Progenitor cell of endocrine pancreas (in vitro differentiated cells): ENCODE measurements around the gene PAX2. TPM values are rescaled to one million over a fixed set of nuclear protein-coding genes. Genes with fewer than 3 reads are reported as not detected.

Experiments
- DNase-seq: peaks from one replicate; pipeline ENCODE4 v3.0.0; 2021; ENCODE audit warnings: low spot score; ENCODE audit not compliant: unreplicated experiment
- H3K27ac Mint-ChIP-seq: 2 replicates; pipeline ENCODE4 v1.8.0; 2021; ENCODE audit warnings: mild to moderate bottlenecking, moderate library complexity, mixed read lengths
- H3K27me3 Mint-ChIP-seq: 2 replicates; pipeline ENCODE4 v1.8.0; 2021; ENCODE audit warnings: mixed read lengths
- H3K36me3 Mint-ChIP-seq: 2 replicates; pipeline ENCODE4 v1.8.0; 2022; ENCODE audit warnings: mixed read lengths; ENCODE audit not compliant: insufficient read depth
- H3K4me1 Mint-ChIP-seq: 2 replicates; pipeline ENCODE4 v1.8.0; 2021; ENCODE audit warnings: low read depth, mixed read lengths
- H3K4me3 Mint-ChIP-seq: 2 replicates; pipeline ENCODE4 v1.8.0; 2021; ENCODE audit warnings: low read depth, mild to moderate bottlenecking, moderate library complexity, mixed read lengths
- H3K9me3 Mint-ChIP-seq: 2 replicates; pipeline ENCODE4 v1.8.0; 2021; ENCODE audit warnings: low read depth, mixed read lengths
- total RNA-seq: library from RNA; stranded (reverse); gene quantifications from 2 replicates; pipeline ENCODE4 v1.2.1, GENCODE V29; 2021
- TF ChIP-seq, protein P1 (sequence below): fragments of 200-600 bp; sonication (generic); IDR thresholded peaks from one replicate; pipeline ENCODE4 v1.5.0; 2021; ENCODE audit warnings: antibody characterized with exemption, mild to moderate bottlenecking; ENCODE audit not compliant: unreplicated experiment

Gene PAX2
- total RNA-seq, 1 donor from 2014 or later, result not detected

GRCh38 chr10:100775871-100776270 is 30.5 kb downstream of the PAX2 start:
- DNase-seq, result no peak
- no peak overlapping the region for H3K27ac Mint-ChIP-seq
- H3K4me1 Mint-ChIP-seq, result peaks cover 19% of the 10 kb centered on the region
- TF ChIP-seq, protein P1, sequence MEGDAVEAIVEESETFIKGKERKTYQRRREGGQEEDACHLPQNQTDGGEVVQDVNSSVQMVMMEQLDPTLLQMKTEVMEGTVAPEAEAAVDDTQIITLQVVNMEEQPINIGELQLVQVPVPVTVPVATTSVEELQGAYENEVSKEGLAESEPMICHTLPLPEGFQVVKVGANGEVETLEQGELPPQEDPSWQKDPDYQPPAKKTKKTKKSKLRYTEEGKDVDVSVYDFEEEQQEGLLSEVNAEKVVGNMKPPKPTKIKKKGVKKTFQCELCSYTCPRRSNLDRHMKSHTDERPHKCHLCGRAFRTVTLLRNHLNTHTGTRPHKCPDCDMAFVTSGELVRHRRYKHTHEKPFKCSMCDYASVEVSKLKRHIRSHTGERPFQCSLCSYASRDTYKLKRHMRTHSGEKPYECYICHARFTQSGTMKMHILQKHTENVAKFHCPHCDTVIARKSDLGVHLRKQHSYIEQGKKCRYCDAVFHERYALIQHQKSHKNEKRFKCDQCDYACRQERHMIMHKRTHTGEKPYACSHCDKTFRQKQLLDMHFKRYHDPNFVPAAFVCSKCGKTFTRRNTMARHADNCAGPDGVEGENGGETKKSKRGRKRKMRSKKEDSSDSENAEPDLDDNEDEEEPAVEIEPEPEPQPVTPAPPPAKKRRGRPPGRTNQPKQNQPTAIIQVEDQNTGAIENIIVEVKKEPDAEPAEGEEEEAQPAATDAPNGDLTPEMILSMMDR, result no peak
- no peaks in the 10 kb centered on the region for H3K36me3 Mint-ChIP-seq
- no peak overlapping the region for H3K4me3 Mint-ChIP-seq
- peaks cover 4% of the 10 kb centered on the region for H3K9me3 Mint-ChIP-seq
- H3K27me3 Mint-ChIP-seq, result peaks cover 53% of the 10 kb centered on the region

DNA sequence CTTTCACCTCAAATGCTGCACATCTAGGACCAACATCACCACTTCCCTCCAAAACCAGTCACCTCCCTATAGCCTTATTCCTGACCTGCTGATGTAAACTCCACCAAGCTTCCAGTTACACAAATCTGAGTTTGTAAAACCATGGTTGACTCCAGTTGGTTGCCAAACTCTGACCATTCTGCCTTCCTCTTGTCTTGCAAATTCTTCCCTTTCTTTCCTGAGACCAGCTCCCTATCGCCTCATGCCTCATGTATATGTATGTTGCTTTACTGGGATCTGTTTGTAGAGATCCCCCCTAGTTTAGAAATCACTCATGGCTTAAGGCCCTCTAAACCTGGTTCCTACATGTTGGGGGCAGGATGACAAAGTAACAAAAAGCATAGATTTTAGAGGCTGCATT is 31.3 kb downstream of the PAX2 start:
- H3K27me3 Mint-ChIP-seq, result peaks cover 49% of the 10 kb centered on the region
- no peak for DNase-seq
- TF ChIP-seq, protein P1, result no peak
- H3K4me1 Mint-ChIP-seq, result peaks cover 19% of the 10 kb centered on the region
- peaks cover 4% of the 10 kb centered on the region for H3K9me3 Mint-ChIP-seq
- no peaks in the 10 kb centered on the region for H3K36me3 Mint-ChIP-seq
- no peak overlapping the region for H3K27ac Mint-ChIP-seq
- no peak overlapping the region for H3K4me3 Mint-ChIP-seq

DNA sequence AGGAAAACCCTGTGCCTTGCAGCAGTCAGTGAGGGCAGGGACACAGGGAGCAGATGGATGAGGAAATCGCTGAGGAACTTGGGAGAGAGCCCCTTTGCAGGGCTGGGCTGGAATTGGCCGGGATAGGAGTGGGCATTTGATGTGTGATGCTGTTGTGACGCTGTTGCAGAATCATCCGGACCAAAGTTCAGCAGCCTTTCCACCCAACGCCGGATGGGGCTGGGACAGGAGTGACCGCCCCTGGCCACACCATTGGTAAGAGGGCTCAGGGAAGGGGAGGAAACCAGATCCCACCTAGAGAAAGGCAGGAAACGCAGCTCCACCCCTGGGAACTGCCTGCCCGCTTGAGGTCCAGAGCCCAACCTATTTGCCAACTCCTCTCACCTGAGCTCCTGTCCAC is 33.9 kb downstream of the PAX2 start:
- peaks cover 56% of the 10 kb centered on the region for H3K27me3 Mint-ChIP-seq
- TF ChIP-seq, protein P1, result no peak
- no peak overlapping the region for H3K27ac Mint-ChIP-seq
- no peak for DNase-seq
- no peak overlapping the region for H3K4me3 Mint-ChIP-seq
- no peaks in the 10 kb centered on the region for H3K36me3 Mint-ChIP-seq
- H3K9me3 Mint-ChIP-seq, result peaks cover 4% of the 10 kb centered on the region
- H3K4me1 Mint-ChIP-seq, result peaks cover 12% of the 10 kb centered on the region

GRCh38 chr10:100780324-100780723 is 34.9 kb downstream of the PAX2 start:
- TF ChIP-seq, protein P1, result no peak
- H3K27ac Mint-ChIP-seq, result no peak overlapping the region
- peaks cover 8% of the 10 kb centered on the region for H3K4me1 Mint-ChIP-seq
- peaks cover 58% of the 10 kb centered on the region for H3K27me3 Mint-ChIP-seq
- peaks cover 4% of the 10 kb centered on the region for H3K9me3 Mint-ChIP-seq
- no peak overlapping the region for H3K4me3 Mint-ChIP-seq
- no peaks in the 10 kb centered on the region for H3K36me3 Mint-ChIP-seq
- DNase-seq, result no peak

DNA sequence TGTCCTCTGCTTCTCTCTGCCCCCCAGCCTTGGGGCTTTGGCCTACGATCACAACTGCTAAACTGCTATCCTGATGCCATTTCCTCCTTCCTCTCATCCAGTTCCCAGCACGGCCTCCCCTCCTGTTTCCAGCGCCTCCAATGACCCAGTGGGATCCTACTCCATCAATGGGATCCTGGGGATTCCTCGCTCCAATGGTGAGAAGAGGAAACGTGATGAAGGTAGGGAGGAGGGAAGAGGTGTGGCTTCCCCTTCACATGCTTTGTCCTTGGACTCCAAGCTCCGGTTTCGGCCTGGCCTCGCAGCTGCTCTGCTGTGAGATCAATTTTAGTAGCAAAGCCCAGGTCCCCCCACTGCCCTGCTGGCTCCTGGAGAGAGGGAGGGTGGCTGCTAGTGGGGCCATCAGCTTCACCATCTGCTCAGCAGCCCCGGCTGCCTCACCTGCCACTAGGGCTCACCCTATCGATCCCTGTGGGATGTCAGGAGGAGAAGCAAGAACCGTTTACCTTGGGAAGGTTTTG is 35.8 kb downstream of the PAX2 start:
- H3K4me1 Mint-ChIP-seq, result peaks cover under 1% of the 10 kb centered on the region
- no peak overlapping the region for H3K27ac Mint-ChIP-seq
- peaks cover 4% of the 10 kb centered on the region for H3K9me3 Mint-ChIP-seq
- DNase-seq, result no peak
- TF ChIP-seq, protein P1, result no peak
- H3K27me3 Mint-ChIP-seq, result peaks cover 56% of the 10 kb centered on the region
- H3K36me3 Mint-ChIP-seq, result no peaks in the 10 kb centered on the region
- no peak overlapping the region for H3K4me3 Mint-ChIP-seq
